Tibial artery (tissue), 4 donors: Measurements from ENCODE around the gene CNOT4.
A peak's percentile ranks its signal among the peaks of the same experiment; 100 is the strongest.
"Not testable (repeated sequence)": the region's sequence is repeated elsewhere in the genome, so short reads cannot be mapped to it uniquely, and the experiment has no call there.

Experiments used
- DNase-seq, 2 donors: peaks; one replicate each; pipeline ENCODE4 v3.0.0-alpha.2; 2019
- H3K27ac ChIP-seq, 2 donors: fragments of 200-600 bp; sonication (generic) in 1 of 2; 1 replicate in 1 of 2; 2 replicates in 1 of 2; pipeline ENCODE4 v1.5.1; 2018 to 2019; ENCODE audit warnings: mild to moderate bottlenecking in 1 of 2
- H3K27me3 ChIP-seq, 2 donors: fragments of 200-600 bp; sonication (generic) in 1 of 2; one replicate each; pipeline versions ENCODE4 v1.5.1 to v1.6.0; 2016 to 2019
- H3K36me3 ChIP-seq, 3 donors: fragments of 200-600 bp; sonication (generic) in 2 of 3; one replicate each; pipeline ENCODE4 v1.5.1; 2016 to 2019; ENCODE audit warnings: mild to moderate bottlenecking in 2 of 3
- H3K4me1 ChIP-seq, 4 donors: fragments of 200-600 bp; sonication (generic) in 2 of 4; 1 replicate in 3 of 4; 2 replicates in 1 of 4; pipeline ENCODE4 v1.5.1; 2016 to 2019
- H3K4me3 ChIP-seq, 2 donors: fragments of 200-600 bp; sonication (generic) in 1 of 2; 1 replicate in 1 of 2; 2 replicates in 1 of 2; pipeline ENCODE4 v1.5.1; 2018 to 2019; ENCODE audit warnings: mild to moderate bottlenecking in 2 of 2
- H3K9me3 ChIP-seq, 3 donors: fragments of 200-600 bp; sonication (generic) in 1 of 3; one replicate each; pipeline ENCODE4 v1.5.1; 2016 to 2019
- intact Hi-C: fragments of 100-400 bp; cut with DNase I; formaldehyde crosslinking; loops from one replicate; pipeline ENCODE4 v1.15.0; 2023; ENCODE audit warnings: low total_unique reads
- TF ChIP-seq, protein P1 (sequence below), 2 experiments: fragments of 200-600 bp in 1 of 2; fragments of 450-650 bp in 1 of 2; IDR thresholded peaks; one replicate each; pipeline ENCODE4 v1.5.1; 2017 to 2019; ENCODE audit warnings: antibody characterized with exemption in 2 of 2, mild to moderate bottlenecking in 1 of 2, moderate library complexity in 1 of 2

CNOT4 gene

DNA sequence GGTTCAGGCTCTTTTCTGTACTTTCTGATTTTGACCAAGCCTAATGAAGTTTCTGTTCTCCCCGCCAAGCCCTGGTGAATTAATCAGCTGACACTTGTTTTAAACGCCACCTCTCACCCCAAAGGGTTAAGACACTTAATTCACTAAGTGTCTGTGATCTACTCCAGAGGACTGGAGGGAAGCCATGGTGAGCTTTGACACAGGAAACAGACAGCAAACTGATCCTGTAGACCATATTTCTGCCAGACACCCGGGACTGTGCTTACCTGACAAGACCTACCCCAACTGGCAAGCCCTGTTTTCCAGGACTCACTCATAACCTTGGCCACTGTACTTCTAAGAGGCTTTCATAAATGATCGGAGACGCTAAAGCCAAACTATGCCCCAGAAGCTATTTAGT, 150.3 kb downstream of the CNOT4 start:
- Histone ChIP-seq H3K4me3 (no peak overlapping the region), H3K27me3 (no peaks in the 10 kb centered on the region), H3K27ac (no peak overlapping the region), H3K36me3 (peaks cover 10 to 21% (median 17%) of the 10 kb centered on the region in 3 donors), H3K9me3 (no peaks in the 10 kb centered on the region), H3K4me1 (no peaks in the 10 kb centered on the region)
- TF ChIP-seq, protein P1, sequence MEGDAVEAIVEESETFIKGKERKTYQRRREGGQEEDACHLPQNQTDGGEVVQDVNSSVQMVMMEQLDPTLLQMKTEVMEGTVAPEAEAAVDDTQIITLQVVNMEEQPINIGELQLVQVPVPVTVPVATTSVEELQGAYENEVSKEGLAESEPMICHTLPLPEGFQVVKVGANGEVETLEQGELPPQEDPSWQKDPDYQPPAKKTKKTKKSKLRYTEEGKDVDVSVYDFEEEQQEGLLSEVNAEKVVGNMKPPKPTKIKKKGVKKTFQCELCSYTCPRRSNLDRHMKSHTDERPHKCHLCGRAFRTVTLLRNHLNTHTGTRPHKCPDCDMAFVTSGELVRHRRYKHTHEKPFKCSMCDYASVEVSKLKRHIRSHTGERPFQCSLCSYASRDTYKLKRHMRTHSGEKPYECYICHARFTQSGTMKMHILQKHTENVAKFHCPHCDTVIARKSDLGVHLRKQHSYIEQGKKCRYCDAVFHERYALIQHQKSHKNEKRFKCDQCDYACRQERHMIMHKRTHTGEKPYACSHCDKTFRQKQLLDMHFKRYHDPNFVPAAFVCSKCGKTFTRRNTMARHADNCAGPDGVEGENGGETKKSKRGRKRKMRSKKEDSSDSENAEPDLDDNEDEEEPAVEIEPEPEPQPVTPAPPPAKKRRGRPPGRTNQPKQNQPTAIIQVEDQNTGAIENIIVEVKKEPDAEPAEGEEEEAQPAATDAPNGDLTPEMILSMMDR (IDR thresholded peaks at IDR 0.05): no peak
- intact Hi-C loops: no loop called here
- DNase-seq: no peak

DNA sequence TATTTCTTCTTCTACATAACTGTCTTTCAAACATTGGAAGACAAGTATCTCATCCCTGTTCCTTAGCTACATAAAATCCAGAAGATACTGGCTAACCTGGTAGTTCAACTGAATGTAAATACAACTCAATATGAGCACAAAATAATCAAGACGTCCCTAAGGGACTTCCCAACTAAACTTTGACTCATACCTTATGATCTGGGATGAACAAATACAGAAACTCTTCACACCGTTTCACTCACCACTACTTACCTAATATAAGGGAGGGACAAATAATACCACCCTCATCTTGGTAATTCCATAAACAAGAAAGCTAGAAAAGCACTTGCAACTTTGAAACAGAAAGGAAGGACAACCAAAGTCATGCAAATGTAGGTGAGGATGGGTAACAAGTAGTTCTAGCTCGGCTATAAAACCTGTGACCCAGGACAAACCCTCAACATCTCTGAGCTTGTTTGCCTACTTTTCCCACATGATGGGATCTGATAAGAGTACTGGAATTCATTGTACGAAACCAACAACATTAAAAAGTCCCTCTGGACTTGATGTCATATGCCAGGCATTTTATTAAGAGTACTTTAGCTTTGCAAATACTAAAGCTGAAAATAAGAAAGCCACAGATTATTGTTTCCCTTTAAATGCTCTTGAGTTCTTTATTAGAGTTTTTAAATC, 154.4 kb downstream of the CNOT4 start:
- H3K9me3 ChIP-seq: no peaks in the 10 kb centered on the region
- no peak overlapping the region for H3K4me3 ChIP-seq
- H3K36me3 ChIP-seq: no peaks in the 10 kb centered on the region
- no peaks in the 10 kb centered on the region for H3K27me3 ChIP-seq
- no peak overlapping the region for H3K27ac ChIP-seq
- DNase-seq: no peak
- H3K4me1 ChIP-seq: no peaks in the 10 kb centered on the region
- intact Hi-C loops: no loop called here
- TF ChIP-seq, protein P1 (IDR thresholded peaks at IDR 0.05): no peak

DNA sequence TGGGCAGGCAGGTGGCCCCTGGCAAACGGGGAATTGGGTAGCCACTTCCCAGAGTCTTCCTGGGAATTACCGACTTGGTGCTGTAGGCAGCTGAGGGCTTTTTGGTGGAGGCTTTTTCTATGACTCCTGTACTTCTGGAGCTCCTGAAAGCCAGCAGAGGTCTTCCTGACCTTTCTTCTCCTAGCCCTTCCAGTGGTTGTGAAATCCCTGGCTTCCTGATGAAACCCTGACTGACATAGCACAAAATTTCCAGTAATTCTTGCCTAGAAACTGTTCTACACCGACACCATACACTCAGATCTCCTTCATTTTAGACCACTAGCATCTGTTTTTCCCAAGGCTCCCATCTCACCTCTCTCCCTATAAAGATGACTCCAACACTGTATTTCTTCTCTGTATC, 156.1 kb downstream of the CNOT4 start:
- Histone ChIP-seq H3K9me3 (no peaks in the 10 kb centered on the region), H3K36me3 (no peaks in the 10 kb centered on the region), H3K4me1 (no peaks in the 10 kb centered on the region), H3K27me3 (no peaks in the 10 kb centered on the region), H3K4me3 (no peak overlapping the region), H3K27ac (no peak overlapping the region)
- peak in 1 of 2 donors; percentile 33 for DNase-seq
- TF ChIP-seq, protein P1 (IDR thresholded peaks at IDR 0.05): no peak
- intact Hi-C loops: no loop called here

DNA sequence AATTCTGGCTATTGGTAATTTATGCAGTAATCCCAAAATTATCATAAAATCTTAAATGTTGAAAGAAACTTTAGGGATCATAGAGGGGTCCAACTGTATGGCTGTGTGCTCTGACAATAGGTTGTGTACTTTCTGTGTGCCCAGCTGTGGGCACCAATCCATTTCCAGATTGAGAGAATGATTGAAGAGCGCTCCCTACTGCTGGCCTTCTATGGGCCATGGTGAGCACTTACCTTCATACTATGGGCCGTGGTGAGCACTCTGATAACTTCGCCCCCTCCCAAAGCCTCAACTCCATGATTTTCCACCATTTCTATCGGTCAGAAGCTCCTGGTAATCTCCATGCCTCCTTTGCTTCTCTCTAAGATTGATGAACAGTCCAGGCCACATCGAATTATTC, 157.6 kb downstream of the CNOT4 start:
- Histone ChIP-seq H3K36me3 (no peaks in the 10 kb centered on the region), H3K4me1 (no peaks in the 10 kb centered on the region), H3K27me3 (no peaks in the 10 kb centered on the region), H3K4me3 (no peak overlapping the region), H3K27ac (no peak overlapping the region), H3K9me3 (no peaks in the 10 kb centered on the region)
- intact Hi-C loops: no loop called here
- TF ChIP-seq, protein P1 (IDR thresholded peaks at IDR 0.05): no peak
- DNase-seq: no peak

DNA sequence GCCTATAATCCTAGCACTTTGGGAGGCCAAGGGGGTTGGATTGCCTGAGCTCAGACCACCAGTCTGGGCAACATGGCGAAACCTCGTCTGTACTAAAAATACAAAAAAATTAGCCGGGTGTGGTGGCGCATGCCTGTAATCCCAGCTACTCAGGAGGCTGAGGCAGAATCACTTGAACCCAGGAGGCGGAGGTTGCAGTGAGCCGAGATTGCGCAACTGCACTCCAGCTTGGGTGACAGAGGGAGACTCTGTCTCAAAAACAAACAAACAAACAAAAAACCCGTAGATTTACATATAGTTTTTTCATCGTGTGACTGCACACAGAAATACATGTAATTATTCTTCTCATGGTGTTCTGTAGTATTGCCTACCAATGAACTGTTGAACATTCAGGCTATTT, 158.8 kb downstream of the CNOT4 start:
- H3K4me1 ChIP-seq, DNase-seq, H3K4me3 ChIP-seq, H3K9me3 ChIP-seq, H3K27ac ChIP-seq, intact Hi-C loops, H3K27me3 ChIP-seq, H3K36me3 ChIP-seq: not testable (repeated sequence)

DNA sequence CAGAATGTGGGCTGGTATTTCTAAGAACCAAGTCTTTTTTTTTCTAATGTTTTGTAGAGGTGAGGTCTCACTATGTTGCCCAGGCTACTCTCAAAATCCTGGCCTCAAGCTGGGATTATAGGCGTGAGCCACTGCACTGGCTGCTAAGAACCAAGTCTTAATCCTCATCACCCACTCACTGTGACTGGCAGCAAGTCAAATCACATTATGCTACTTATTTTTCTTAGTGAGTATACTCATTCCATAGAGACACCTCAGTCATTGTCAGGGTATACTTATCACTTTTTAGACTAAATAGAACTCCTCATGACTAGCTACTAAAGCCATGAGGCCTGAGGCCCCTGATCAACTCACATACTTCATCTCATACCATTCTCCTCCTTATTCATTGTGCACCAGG, 160.2 kb downstream of the CNOT4 start:
- H3K27ac ChIP-seq: no peak overlapping the region
- TF ChIP-seq, protein P1 (IDR thresholded peaks at IDR 0.05): no peak
- intact Hi-C loops: no loop called here

More for the DNA sequence above, 160.2 kb downstream of the CNOT4 start:
- Histone ChIP-seq H3K36me3 (no peaks in the 10 kb centered on the region), H3K27me3 (no peaks in the 10 kb centered on the region), H3K9me3 (no peaks in the 10 kb centered on the region), H3K4me3 (no peak overlapping the region), H3K4me1 (no peaks in the 10 kb centered on the region)
- DNase-seq: no peak
